ENCODE results near the gene MAP7D2. TPM values are rescaled to one million over a fixed set of nuclear protein-coding genes. Genes with fewer than 3 reads are reported as not detected.

Gene MAP7D2
- total RNA-seq, 1 experiment from 2014 or later: 7.6 TPM

DNA sequence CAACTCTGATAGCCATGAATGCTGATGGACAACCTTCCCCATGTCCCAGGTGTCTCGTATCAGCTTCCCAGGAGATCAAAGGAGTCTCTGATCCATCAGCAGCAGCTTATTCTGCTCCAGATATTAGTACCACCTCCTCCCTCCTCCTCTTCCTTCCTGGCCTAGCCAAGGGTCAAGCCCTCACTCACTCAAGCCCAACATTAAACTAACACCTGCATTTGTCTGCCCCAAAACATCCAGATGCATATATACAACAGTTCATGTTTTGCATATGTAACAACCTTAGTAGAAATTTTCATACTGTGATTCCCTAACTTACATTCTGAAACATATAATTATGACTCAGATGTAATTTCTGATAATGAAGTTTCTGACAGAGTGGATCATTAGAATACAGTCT lies 155.8 kb downstream of the MAP7D2 start:
- no peaks in the 10 kb centered on the region for H3K9me3 ChIP-seq (ENCODE audit: control insufficient read depth, insufficient read depth, low read depth, low read length)
- in situ Hi-C loops (cut with HindIII; ENCODE audit: low pct_unique_long_range_greater_than_20kb, low sequenced_read_pairs) (no loop called here), intact Hi-C loops (cut with micrococcal nuclease; ENCODE audit: unreplicated experiment) (no loop called here)
- BruUV-seq (replicated peaks): no TSS peak
- no peak overlapping the region for H3K4me3 ChIP-seq (ENCODE audit: low read depth in 2 of 2, low read length in 2 of 2)
- TF ChIP-seq TCF7L2 (IDR thresholded peaks at IDR 0.05; ENCODE audit: low read depth, low read length): no peak
- TF ChIP-seq SIN3A (IDR thresholded peaks at IDR 0.05; ENCODE audit: borderline replicate concordance, insufficient read depth, low read depth, low read length): no peak
- TF ChIP-seq, protein P1, sequence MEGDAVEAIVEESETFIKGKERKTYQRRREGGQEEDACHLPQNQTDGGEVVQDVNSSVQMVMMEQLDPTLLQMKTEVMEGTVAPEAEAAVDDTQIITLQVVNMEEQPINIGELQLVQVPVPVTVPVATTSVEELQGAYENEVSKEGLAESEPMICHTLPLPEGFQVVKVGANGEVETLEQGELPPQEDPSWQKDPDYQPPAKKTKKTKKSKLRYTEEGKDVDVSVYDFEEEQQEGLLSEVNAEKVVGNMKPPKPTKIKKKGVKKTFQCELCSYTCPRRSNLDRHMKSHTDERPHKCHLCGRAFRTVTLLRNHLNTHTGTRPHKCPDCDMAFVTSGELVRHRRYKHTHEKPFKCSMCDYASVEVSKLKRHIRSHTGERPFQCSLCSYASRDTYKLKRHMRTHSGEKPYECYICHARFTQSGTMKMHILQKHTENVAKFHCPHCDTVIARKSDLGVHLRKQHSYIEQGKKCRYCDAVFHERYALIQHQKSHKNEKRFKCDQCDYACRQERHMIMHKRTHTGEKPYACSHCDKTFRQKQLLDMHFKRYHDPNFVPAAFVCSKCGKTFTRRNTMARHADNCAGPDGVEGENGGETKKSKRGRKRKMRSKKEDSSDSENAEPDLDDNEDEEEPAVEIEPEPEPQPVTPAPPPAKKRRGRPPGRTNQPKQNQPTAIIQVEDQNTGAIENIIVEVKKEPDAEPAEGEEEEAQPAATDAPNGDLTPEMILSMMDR (IDR thresholded peaks at IDR 0.05): no peak
- TF ChIP-seq, protein P2, sequence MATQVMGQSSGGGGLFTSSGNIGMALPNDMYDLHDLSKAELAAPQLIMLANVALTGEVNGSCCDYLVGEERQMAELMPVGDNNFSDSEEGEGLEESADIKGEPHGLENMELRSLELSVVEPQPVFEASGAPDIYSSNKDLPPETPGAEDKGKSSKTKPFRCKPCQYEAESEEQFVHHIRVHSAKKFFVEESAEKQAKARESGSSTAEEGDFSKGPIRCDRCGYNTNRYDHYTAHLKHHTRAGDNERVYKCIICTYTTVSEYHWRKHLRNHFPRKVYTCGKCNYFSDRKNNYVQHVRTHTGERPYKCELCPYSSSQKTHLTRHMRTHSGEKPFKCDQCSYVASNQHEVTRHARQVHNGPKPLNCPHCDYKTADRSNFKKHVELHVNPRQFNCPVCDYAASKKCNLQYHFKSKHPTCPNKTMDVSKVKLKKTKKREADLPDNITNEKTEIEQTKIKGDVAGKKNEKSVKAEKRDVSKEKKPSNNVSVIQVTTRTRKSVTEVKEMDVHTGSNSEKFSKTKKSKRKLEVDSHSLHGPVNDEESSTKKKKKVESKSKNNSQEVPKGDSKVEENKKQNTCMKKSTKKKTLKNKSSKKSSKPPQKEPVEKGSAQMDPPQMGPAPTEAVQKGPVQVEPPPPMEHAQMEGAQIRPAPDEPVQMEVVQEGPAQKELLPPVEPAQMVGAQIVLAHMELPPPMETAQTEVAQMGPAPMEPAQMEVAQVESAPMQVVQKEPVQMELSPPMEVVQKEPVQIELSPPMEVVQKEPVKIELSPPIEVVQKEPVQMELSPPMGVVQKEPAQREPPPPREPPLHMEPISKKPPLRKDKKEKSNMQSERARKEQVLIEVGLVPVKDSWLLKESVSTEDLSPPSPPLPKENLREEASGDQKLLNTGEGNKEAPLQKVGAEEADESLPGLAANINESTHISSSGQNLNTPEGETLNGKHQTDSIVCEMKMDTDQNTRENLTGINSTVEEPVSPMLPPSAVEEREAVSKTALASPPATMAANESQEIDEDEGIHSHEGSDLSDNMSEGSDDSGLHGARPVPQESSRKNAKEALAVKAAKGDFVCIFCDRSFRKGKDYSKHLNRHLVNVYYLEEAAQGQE (IDR thresholded peaks at IDR 0.05; ENCODE audit: insufficient read depth in 1 of 2, low read depth in 2 of 2, low read length in 1 of 2): no peak
- TF ChIP-seq POLR2AphosphoS5 (IDR thresholded peaks at IDR 0.05; ENCODE audit: low read depth, low read length): no peak
- POLR2A ChIA-PET: no interaction called here
- DNase-seq (ENCODE audit: low read depth, low spot score) (no peak), ATAC-seq (no peak)
- H3K27ac ChIP-seq (ENCODE audit: low read length): no peak overlapping the region
- H3K27me3 ChIP-seq (ENCODE audit: control insufficient read depth, insufficient read depth, low read length): no peaks in the 10 kb centered on the region
- CTCF ChIA-PET: no interaction called here
- no peaks in the 10 kb centered on the region for H3K4me1 ChIP-seq (ENCODE audit: control insufficient read depth, insufficient read depth, low read length)
- H3K36me3 ChIP-seq (ENCODE audit: control insufficient read depth, insufficient read depth, low read length): no peaks in the 10 kb centered on the region

DNA sequence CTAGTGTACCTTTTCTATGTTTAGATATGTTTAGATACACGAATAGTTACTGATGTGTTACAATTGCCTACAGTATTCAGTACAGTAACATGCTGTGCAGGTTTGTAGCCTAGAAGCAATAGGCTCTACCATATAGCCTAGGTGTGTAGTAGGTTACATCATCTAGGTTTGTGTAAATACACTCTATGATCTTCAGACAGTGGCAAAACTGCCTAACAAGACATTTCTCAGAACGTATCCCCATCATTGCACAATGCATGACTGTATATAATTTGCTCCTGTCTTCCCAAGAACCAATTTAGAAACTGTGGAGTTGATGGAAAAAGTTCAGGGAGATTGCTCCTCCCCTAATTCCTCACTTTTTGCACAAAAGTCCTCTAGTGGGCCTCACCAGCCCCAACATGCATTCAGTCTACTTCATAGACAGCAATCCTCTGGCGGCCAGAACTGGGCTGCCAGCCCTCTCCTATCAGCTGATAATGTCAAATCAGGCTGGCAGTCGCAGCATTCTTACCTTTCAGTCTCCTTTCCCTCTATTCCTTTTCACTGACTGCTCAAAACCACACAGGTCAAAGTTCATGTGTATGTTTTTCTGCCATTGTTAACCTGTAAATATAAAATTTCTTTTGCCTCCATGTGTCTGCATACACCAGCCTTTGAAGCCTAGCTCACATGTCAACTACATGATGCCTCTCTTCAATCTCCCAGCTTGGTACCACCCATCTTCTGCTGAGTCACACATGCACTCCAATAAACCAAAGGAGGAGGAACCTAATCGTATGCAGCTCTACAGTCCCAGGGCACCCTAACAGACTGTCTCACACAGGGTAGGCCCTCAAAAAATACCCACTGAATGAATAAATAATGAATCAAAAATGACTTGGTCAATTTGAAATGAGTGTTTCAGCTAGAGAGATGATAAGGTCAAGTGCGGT lies 157.9 kb downstream of the MAP7D2 start:
- no TSS peak for BruUV-seq (replicated peaks)
- H3K27me3 ChIP-seq (ENCODE audit: control insufficient read depth, insufficient read depth, low read length): no peaks in the 10 kb centered on the region
- H3K4me1 ChIP-seq (ENCODE audit: control insufficient read depth, insufficient read depth, low read length): no peaks in the 10 kb centered on the region
- H3K4me3 ChIP-seq (ENCODE audit: low read depth in 2 of 2, low read length in 2 of 2): no peak overlapping the region
- ATAC-seq (no peak), DNase-seq (ENCODE audit: low read depth, low spot score) (no peak)
- no peaks in the 10 kb centered on the region for H3K9me3 ChIP-seq (ENCODE audit: control insufficient read depth, insufficient read depth, low read depth, low read length)
- H3K27ac ChIP-seq (ENCODE audit: low read length): no peak overlapping the region
- intact Hi-C loops (cut with micrococcal nuclease; ENCODE audit: unreplicated experiment) (no loop called here), in situ Hi-C loops (cut with HindIII; ENCODE audit: low pct_unique_long_range_greater_than_20kb, low sequenced_read_pairs) (no loop called here)
- TF ChIP-seq SIN3A (IDR thresholded peaks at IDR 0.05; ENCODE audit: borderline replicate concordance, insufficient read depth, low read depth, low read length) (no peak), TCF7L2 (IDR thresholded peaks at IDR 0.05; ENCODE audit: low read depth, low read length) (no peak), POLR2AphosphoS5 (IDR thresholded peaks at IDR 0.05; ENCODE audit: low read depth, low read length) (no peak)
- TF ChIP-seq, protein P1 (IDR thresholded peaks at IDR 0.05): no peak
- ChIA-PET POLR2A (no interaction called here), CTCF (no interaction called here)
- no peaks in the 10 kb centered on the region for H3K36me3 ChIP-seq (ENCODE audit: control insufficient read depth, insufficient read depth, low read length)

Data from Panc1 (cell line).